Skin epidermis (tissue), 12 donors: ENCODE results near the gene NRXN2.
"Not testable (repeated sequence)": the region's sequence is repeated elsewhere in the genome, so short reads cannot be mapped to it uniquely, and the experiment has no call there.

Experiments
- H3K27ac ChIP-seq, 21 experiments: fragments of 200-600 bp; sonication (generic) in 11 of 21; one replicate each; pipeline ENCODE4 v1.5.0; 2020; ENCODE audit warnings: mild to moderate bottlenecking in 3 of 21, inconsistent platforms in 2 of 21, moderate library complexity in 2 of 21
- H3K4me3 ChIP-seq, 7 experiments: fragments of 200-600 bp; sonication (generic) in 2 of 7; one replicate each; pipeline ENCODE4 v1.5.0; 2020; ENCODE audit warnings: inconsistent platforms in 2 of 7, mild to moderate bottlenecking in 2 of 7, moderate library complexity in 1 of 7

NRXN2 gene

GRCh38 chr11:64687204-64687603 lies 35.8 kb downstream of the NRXN2 start:
- no peak overlapping the region for H3K4me3 ChIP-seq
- H3K27ac ChIP-seq: peak overlapping the region in 1 of 21 experiments; percentile 47

- Histone ChIP-seq H3K4me3 (no peak overlapping the region), H3K27ac (no peak overlapping the region)
These were observed 36.4 kb downstream of the NRXN2 start for GRCh38 chr11:64686466-64687170.

GRCh38 chr11:64685536-64685935 lies 37.5 kb downstream of the NRXN2 start:
- Histone ChIP-seq H3K27ac (no peak overlapping the region), H3K4me3 (no peak overlapping the region)

- H3K4me3 ChIP-seq: no peak overlapping the region
- peak overlapping the region in 1 of 21 experiments; percentile 7 for H3K27ac ChIP-seq
These were observed 38.6 kb downstream of the NRXN2 start for GRCh38 chr11:64684357-64684756.

- Histone ChIP-seq H3K4me3 (no peak overlapping the region), H3K27ac (no peak overlapping the region)
These were observed 41.8 kb downstream of the NRXN2 start for GRCh38 chr11:64681171-64681570.

- no peak overlapping the region for H3K4me3 ChIP-seq
- H3K27ac ChIP-seq: no peak overlapping the region
These were observed 43.2 kb downstream of the NRXN2 start for GRCh38 chr11:64679846-64680245.

DNA sequence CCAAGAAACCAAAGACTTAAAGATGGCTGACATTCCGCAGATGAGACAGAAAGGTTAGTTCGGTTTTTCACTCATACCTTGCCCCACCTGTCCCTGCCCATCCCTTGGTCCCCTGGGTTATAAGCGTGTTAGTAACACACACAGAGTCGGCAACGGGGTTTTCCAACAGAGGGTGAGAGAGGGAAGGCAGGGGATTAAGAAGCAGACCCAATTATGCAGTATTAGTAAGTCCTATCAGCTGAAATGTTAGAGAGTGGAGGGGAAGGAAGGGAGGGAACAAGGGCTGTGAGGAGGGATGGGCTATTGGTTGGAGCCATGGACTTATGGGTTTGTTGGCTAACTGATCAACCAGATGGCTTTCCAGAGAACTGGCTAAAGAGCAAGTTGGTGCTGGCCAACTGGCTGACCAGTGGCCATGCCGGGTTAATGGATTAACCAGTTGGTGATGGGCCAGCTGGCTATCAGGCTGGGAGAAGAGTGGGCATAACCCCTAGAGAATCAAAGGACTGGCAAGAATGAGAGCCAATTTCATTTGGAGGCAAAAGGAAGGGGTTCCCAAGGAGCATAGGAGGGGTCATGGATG lies 45.5 kb downstream of the NRXN2 start:
- H3K4me3 ChIP-seq: no peak overlapping the region
- no peak overlapping the region for H3K27ac ChIP-seq

- Histone ChIP-seq H3K4me3 (no peak overlapping the region), H3K27ac (no peak overlapping the region)
These were observed 46.8 kb downstream of the NRXN2 start for GRCh38 chr11:64676261-64676615.

GRCh38 chr11:64675450-64676260 lies 47.3 kb downstream of the NRXN2 start:
- no peak overlapping the region for H3K4me3 ChIP-seq
- H3K27ac ChIP-seq: peak overlapping the region in 4 of 21 experiments; percentile 1 to 55 (median 18)

DNA sequence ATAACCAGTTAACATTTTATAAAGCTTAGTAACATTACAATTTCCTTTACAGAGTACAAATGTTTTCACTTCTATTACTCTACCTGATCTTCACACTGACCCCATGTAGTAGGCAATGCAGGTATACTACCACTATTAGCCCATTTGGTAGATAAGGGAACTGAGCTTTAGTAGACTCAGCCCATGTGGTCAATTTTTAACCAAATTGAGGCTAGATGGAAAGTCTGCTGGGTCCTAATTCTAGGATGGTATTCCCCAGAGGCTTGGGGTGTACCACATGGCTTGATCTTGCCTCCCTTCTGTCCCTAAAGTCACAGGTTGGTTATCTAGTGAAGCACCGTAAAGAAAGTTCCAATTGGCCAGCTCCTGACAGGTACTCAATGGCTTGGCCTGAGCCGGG lies 48.2 kb downstream of the NRXN2 start:
- no peak overlapping the region for H3K27ac ChIP-seq

DNA sequence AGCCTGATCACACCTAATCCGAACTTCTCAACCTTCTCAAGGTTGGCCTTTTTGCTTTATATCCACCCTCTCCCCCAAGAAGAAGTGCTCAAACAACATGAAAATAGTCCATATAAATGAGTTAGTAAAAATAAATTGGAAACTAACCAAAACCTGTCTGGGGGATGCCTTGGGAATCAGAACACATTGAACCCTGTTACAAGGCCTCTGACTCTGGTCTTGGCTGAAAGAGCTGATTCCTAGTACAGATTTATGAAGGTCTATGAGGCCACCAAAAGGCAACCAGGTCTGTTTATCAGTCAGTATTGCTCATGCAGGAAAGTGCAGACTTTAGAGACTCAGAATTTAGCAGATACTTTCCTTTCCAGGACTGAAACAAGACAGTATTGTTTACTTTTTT lies 49.7 kb downstream of the NRXN2 start:
- Histone ChIP-seq H3K27ac (no peak overlapping the region), H3K4me3 (no peak overlapping the region)

More for the DNA sequence above, 48.2 kb downstream of the NRXN2 start:
- no peak overlapping the region for H3K4me3 ChIP-seq

DNA sequence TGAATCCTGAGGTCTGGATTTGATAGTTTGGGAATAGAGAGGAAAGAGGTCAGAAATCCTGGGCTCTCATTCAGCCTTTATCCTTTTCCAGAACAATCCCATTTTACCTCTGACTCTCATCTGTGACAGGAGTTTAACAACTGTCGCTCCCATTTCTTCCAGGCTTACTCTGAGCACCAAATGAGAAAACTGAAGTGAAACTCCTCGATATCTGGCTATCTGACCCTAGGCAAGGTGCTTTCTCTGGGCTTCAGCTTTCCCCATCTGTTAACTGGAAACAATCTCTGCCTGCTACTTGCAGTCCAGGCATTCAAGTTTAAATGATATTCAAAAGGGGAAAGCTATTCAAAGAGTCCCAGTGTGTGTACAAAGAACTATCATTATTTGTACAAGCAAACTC lies 50.1 kb downstream of the NRXN2 start:
- Histone ChIP-seq H3K4me3 (no peak overlapping the region), H3K27ac (no peak overlapping the region)

DNA sequence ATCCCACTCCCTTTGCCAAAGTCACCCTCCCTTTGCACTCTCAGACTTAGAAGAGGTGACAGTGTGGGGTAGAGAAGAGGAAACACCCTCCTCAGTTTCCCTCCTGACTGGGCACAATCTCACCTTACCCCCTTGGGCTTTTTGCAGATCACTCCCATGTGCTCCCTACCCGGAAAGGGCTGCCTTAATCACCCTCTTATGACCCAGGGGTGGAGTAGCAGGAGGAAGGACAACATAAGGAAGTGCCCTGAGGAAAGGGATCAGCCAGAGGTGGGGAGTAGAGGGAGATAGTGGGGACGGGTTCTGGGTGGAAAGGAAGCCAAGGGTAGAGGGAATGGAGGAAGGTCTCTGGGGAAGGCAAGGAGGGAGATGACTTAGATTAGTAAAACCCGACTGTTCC lies 52.0 kb downstream of the NRXN2 start:
- no peak overlapping the region for H3K27ac ChIP-seq
- H3K4me3 ChIP-seq: no peak overlapping the region

DNA sequence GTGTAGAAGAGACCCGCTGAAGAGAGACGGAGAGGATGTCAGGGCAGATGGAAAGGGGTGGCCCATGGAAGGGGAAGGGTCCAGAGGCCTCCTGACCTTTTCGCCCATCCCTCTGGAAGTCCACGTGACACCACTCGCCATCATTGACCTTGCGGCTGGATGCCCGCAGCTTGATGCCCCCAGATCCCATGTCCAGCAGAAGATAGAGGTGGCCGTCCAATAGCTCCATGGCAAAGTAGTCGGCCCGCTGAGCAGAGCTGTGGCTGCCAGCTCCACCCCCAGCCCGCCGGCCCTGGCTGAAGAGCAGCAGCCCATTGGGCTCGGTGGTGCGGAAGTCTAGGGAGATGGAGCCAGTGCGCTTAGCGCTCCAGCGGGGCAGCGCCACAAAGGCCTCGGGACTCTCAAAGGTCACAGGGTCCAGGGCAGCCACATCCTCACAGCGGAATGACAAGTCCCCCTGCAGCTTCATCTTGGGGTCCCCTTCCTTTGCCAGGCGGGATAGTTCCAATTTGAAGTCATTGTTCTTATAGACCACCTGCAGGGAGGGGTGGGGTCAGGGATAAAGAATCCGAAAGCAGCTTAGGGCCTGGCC lies 55.7 kb downstream of the NRXN2 start:
- H3K27ac ChIP-seq: no peak overlapping the region
- H3K4me3 ChIP-seq: no peak overlapping the region

GRCh38 chr11:64665411-64665821 lies 57.6 kb downstream of the NRXN2 start:
- Histone ChIP-seq H3K27ac (no peak overlapping the region), H3K4me3 (no peak overlapping the region)

- H3K4me3 ChIP-seq, H3K27ac ChIP-seq: not testable (repeated sequence)
These were observed 58.6 kb downstream of the NRXN2 start for GRCh38 chr11:64664236-64664870.

- Histone ChIP-seq H3K4me3 (no peak overlapping the region), H3K27ac (no peak overlapping the region)
These were observed 59.3 kb downstream of the NRXN2 start for GRCh38 chr11:64663656-64664055.

DNA sequence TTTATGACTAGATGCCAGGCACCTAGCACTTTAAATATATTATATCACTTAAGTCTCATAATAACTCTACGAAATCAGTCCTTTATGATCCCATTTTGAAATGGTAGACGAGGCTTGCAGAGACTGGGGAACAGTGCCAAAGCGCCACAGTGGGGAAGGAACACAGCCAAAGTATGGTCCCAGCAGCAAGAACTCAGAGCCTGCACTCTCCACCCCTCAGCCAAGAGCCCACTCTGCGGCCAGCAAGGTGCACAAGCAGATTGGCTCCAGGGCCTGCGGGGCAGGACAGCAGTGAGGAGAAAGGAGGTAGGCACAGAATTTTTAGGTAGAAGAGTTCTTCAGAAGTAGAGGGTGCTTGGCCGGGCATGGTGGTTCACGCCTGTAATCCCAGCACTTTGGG lies 61.4 kb downstream of the NRXN2 start:
- H3K27ac ChIP-seq: peak overlapping the region in 6 of 21 experiments; percentile 1 to 84 (median 52)
- H3K4me3 ChIP-seq: no peak overlapping the region

GRCh38 chr11:64661146-64661545 lies 61.9 kb downstream of the NRXN2 start:
- peak overlapping the region in 18 of 21 experiments; percentile 8 to 84 (median 56) for H3K27ac ChIP-seq
- peak overlapping the region in 5 of 7 experiments; percentile 0 to 22 (median 18) for H3K4me3 ChIP-seq

GRCh38 chr11:64660706-64661105 lies 62.3 kb downstream of the NRXN2 start:
- Histone ChIP-seq H3K27ac (peak overlapping the region in 18 of 21 experiments; percentile 8 to 84 (median 56)), H3K4me3 (peak overlapping the region in 6 of 7 experiments; percentile 0 to 22 (median 10))
